ENCODE measurements around the gene POLDIP2.

POLDIP2 gene

DNA sequence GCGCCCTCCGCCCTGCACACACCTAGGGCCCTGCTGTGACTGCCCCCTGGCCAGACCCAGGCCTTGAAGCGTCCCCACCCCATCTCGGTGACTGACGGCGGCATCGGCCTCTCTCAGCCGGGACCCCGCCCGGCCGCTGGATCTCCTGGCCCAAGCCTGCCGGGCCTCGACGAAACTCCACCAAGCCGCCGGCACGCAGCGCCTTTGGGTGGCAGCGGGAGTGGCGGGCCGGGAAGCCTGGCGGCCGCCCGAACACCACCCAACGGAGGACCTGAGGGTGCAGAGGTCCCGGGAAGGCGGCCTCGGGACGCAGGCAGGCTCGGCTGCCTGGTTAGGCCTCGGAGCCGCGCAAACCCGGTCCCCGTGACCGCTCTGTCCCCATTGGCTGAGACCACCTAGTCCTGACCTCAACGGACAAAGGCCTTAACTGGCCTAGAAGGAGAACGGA lies 50.3 kb downstream of the POLDIP2 start:
- no peak for DNase-seq

DNA sequence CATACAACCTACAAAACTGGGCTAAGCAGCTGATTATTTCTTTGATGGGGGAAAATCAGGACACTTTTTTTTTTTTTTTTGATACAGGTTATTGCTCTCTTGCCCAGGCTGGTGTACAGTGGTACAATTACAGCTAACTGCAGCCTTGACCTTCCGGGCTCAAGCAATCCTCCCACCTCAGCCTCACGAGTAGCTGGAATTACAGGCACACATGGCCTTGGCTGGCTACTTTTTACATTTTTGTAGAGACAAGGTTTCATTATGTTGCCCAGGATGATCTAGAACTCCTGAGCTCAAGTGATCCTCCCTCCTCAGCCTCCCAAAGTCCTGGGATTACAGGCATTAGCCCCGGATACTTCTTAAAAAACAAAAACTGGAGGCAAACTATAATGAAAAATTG lies 58.9 kb downstream of the POLDIP2 start:
- no peak for DNase-seq
